Measurements from ENCODE around the gene CCNY.
"Not testable (repeated sequence)": the region's sequence is repeated elsewhere in the genome, so short reads cannot be mapped to it uniquely, and the experiment has no call there.

CCNY gene

DNA sequence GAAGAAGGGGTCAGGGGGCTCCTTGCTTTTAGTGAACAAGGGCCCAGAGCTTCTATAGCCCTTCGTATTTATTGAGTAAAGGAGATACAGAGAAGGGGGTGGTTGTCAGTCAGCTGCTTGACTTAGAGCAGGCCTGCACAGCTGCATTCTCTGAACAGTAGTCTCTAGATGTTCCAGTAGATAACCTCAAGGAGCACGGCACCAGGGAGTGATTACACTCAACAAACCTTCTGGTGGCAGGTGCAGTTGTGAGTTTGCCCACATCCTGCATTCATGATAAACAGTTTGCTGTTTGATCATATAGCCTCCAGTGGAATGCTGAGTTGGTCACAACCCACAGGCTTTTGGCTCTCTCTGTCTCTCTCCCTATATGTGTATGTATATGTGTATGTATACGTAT lies 198.8 kb downstream of the CCNY start:
- no peak for DNase-seq

GRCh38 chr10:35536789-35537188 lies 200.5 kb downstream of the CCNY start:
- DNase-seq, result no peak

DNA sequence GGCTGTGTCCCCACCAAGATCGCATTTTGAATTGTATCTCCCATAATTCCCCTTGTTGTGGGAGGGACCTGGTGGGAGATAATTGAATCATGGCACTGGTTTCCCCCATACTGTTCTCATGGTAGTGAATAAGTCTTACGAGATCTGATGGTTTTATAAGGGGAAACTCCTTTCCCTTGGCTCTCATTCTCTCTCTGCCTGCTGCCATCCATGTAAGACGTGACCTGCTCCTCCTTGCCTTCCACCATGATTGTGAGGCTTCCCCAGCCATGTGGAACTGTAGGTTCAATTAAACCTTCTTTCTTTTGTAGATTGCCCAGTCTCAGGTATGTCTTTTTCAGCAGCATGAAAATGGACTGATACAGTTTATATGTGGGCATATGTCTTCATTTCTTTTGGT lies 201.6 kb downstream of the CCNY start:
- not testable (repeated sequence) for DNase-seq

- no peak for DNase-seq
Measured at GRCh38 chr10:35540296-35541164, 204.2 kb downstream of the CCNY start.

DNA sequence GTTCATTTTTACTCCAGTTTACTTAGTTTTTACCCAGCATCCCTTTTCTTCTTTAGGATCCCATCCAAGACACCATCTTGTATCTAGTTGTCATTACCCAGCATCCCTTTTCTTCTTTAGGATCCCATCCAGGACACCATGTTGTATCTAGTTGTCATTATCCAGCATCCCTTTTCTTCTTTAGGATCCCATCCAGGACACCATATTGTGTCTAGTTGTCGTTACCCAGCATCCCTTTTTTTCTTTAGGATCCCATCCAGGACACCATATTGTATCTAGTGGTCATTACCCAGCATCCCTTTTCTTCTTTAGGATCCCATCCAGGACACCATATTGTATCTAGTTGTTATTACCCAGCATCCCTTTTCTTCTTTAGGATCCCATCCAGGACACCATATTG lies 205.4 kb downstream of the CCNY start:
- no peak for DNase-seq

DNA sequence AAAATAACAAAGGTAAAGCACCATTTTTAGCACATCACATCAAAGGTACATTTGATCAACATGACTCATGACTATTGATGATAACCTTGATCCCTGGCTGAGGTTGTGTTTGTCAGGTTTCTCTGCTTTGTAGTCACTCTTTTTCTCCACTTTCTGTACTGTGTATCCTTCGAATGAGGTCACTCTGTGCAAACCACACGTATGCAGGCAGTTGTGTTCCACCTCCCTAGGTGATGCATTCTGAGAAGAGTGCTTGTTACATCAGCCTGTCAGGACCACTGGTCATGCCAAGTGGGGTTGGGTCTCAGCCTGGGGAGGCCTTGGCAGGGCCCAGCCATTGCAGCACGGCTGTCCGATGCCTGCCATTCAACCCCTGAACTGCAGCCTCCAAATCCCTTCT lies 206.0 kb downstream of the CCNY start:
- no peak for DNase-seq

DNA sequence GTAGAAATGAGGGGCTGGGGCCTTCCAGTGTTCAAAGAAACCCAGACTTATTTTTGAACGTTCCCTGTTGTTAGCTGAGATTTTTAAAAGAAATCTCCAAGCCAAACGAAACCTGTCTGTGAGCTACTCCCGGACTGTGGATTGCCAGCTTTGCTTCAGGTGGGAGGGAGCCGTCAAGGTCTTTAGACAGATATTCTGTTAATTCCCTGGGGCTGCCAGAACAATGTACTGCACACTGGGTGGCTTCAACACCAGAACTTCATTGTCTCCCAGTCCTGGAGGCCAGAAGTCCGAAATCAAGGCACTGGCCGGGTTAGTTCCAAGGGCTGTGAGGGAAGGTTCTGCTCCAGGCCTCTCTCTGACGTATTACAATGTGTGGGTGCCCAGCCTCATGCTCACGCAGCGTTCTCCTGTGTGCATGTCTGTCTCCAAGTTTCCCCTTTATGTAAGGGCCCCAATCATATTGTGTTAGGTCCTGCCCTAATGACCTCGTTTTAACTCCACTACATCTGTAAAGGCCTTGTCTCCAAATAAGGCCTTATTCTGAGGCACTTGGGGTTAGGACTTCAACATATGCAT lies 208.9 kb downstream of the CCNY start:
- DNase-seq, result no peak

- DNase-seq, result no peak
Measured at GRCh38 chr10:35545878-35546590, 209.7 kb downstream of the CCNY start.

DNA sequence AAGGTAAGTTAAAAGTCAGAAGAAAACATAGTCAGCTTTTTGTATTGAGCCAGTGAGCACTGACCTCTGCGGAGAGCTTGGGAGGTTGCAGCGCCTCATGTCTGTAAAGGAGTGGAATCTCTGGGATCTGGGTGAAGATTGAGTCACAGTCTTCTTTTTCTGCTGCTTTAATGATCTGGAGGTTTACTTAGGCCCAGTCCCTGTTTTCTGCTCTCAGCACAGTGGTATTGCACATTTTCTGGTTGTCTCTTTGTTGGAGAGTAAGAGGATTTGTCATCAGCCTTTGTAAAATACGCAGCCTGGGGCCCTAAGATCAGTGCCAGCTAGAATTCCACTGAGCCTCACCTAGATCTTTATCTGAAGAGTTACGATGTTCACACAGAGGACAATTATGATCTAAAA lies 210.5 kb downstream of the CCNY start:
- no peak for DNase-seq

GRCh38 chr10:35552650-35553342 lies 216.5 kb downstream of the CCNY start:
- no peak for DNase-seq

- DNase-seq, result no peak
Measured at GRCh38 chr10:35554036-35554435, 217.7 kb downstream of the CCNY start.

DNA sequence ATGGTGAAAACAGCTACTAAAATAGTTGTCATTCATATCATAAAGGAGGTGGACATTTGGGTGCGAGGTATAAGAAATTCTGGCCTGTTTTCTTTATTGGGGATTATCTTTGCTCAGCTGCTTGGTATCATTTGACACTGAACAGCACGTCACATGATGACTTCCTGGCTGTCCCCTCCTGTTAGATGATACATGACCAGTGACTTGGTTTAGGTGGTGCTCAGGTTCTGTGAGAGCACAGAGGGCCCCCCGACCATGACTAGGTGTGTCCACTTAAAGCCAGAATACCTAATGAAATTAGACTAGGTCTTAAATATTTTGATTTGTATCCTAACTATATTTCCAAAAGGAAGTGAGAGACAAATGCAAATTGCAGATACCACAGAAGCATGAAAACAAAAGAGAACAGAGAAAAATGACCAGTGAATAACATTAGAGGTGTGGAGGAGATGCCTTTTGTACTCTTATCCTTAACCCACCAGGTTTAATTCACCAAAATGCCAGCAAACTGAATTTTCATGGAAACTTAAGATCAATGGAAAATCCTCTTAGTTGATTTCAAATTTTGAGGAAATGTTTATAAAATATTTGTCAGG lies 218.2 kb downstream of the CCNY start:
- DNase-seq, result peak; percentile 23

GRCh38 chr10:35555962-35556930 lies 219.9 kb downstream of the CCNY start:
- no peak for DNase-seq

DNA sequence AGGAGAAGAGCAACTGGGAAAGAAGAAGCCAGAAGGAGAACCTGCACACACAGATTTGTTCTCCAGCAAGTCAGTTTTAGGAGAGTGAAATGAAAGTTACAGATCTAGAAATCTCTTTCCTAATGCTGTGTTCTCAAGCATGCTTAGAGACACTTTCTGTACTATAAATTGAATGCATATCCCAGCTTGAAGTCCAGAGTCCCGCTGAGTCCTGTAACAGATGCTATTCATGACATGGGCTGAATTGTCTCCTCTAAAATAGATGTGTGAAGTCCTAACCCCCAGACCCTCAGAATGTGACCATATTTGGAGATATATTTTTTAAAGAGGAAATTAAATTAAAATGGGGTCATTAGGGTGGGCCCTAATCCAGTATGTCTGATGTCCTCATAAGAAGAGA lies 222.0 kb downstream of the CCNY start:
- DNase-seq, result peak; percentile 73

GRCh38 chr10:35559416-35559815 lies 223.1 kb downstream of the CCNY start:
- peak; percentile 92 for DNase-seq

DNA sequence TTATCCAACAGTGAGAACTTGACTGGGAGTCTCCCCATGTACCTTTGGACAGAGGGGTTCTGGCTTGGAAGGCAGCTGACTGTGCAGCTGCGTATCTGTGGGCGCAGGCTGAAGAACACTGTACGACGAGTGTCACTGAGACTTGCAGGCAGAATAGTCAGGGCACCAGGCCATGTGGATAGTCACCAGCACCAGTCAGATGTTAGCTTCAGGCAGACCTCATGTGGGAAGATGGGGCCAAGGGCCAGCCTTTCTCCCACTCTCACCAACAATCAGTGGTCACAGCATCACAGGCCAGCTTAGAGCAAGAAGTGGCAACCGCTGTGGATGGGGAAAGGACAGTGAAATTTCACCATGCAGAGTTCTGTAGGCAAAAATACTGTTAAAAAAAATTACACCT lies 225.4 kb downstream of the CCNY start:
- no peak for DNase-seq

DNA sequence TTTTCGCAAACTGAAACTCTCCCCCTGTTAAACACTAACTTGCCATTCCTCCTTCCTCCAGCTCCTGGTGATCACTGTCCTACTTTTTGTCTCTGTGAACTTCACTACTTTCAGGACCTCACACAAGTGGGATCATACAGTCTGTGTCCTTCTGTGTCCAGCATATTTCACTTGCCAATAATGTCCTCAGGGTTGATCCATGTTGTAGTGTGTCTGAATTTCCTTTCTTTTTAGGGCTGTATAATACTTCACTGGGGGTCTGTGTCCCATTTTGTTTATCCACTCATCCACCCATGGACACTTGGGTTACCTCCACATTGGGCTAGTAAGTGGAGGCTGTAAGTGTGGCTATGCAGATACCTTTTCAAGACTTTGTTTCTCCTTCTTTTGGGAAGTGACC lies 226.1 kb downstream of the CCNY start:
- DNase-seq, result no peak

DNA sequence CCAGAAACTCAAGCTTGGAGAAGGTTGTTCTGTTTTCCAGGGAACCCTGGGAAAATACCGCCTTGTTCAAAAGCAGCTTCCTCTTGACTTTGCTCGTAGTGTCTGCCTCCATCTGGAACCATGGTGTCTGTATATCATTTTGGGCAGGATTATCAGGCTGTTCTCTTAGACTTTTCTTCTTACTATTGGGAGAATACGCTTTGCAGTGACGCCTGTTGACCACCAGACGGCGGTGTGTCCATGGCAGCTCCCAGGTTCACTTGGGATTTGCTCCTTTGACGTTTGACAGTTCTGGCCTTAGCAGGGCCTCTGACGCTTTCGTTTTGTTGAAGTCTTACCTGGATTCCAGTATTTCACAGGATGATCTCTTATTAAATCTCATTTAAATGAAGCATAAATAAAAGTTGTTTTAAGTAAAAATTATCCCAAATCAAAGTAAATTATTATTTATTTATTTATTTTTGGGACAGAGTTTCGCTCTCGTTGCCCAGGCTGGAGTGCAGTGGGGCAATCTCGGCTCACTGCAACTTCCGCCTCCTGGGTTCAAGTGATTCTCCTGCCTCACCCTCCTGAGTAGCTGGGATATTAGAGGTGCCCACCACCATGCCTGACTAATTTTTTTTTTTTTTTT lies 227.1 kb downstream of the CCNY start:
- peak; percentile 88 for DNase-seq

GRCh38 chr10:35564341-35564968 lies 228.1 kb downstream of the CCNY start:
- DNase-seq, result no peak

- DNase-seq, result no peak
Measured at GRCh38 chr10:35565602-35566081, 229.3 kb downstream of the CCNY start.

DNA sequence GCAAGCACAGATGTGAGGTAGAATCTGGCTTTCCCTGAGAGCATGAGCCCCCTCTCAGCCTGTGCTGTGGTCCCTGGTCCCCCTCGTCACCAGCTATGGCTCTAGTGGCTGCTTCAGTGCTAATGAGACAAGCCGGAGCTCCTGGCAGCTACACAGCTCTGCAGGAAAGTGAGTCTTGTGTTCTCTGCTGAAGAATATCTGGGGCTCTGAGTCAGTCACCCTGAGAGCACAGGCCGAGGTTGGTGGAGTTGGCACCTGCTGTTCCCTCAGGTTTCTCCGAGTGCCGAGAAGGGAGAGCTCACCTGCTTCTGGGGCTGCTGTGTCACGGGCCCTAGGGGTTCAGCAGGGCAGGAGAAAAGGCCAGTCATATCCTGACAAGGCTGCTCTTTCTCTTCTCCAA lies 231.6 kb downstream of the CCNY start:
- DNase-seq, result no peak

Data from NCI-H82 (cell line).